Muscle layer of duodenum (tissue), 2 donors: ENCODE data around the gene MN1.

ENCODE experiments used
- H3K27ac ChIP-seq: one replicate; pipeline ENCODE4 v1.7.0; 2013; ENCODE audit warnings: mild to moderate bottlenecking, low read length
- H3K27me3 ChIP-seq: one replicate; pipeline ENCODE4 v1.7.0; 2013; ENCODE audit warnings: low read depth, mild to moderate bottlenecking, control low read depth, low read length
- H3K36me3 ChIP-seq, 2 donors: one replicate each; pipeline ENCODE4 v1.7.0; 2013; ENCODE audit warnings: low read length in 2 of 2, control low read depth in 1 of 2, mild to moderate bottlenecking in 1 of 2; ENCODE audit not compliant: insufficient read depth in 2 of 2, control insufficient read depth in 1 of 2
- H3K4me1 ChIP-seq, 2 donors: one replicate each; pipeline ENCODE4 v1.7.0; 2013; ENCODE audit warnings: low read length in 2 of 2, mild to moderate bottlenecking in 2 of 2, control low read depth in 1 of 2, moderate library complexity in 1 of 2; ENCODE audit not compliant: insufficient read depth in 2 of 2, control insufficient read depth in 1 of 2
- H3K4me3 ChIP-seq, 2 donors: one replicate each; pipeline ENCODE4 v1.7.0; 2013; ENCODE audit warnings: low read length in 2 of 2, low read depth in 1 of 2, mild to moderate bottlenecking in 1 of 2
- H3K9me3 ChIP-seq, 2 donors: one replicate each; pipeline ENCODE4 v1.7.0; 2013; ENCODE audit warnings: low read length in 2 of 2, control low read depth in 1 of 2, mild to moderate bottlenecking in 1 of 2; ENCODE audit not compliant: control insufficient read depth in 1 of 2
- donor health status: healthy.

Gene MN1

GRCh38 chr22:27726331-27726685 lies 75.2 kb downstream of the MN1 start:
- Histone ChIP-seq H3K27ac (peak overlapping the region; percentile 14), H3K36me3 (no peaks in the 10 kb centered on the region)

GRCh38 chr22:27725661-27726060 lies 75.9 kb downstream of the MN1 start:
- Histone ChIP-seq H3K27me3 (no peaks in the 10 kb centered on the region), H3K36me3 (no peaks in the 10 kb centered on the region), H3K4me3 (no peak overlapping the region), H3K27ac (no peak overlapping the region), H3K4me1 (no peaks in the 10 kb centered on the region), H3K9me3 (no peaks in the 10 kb centered on the region)

More at GRCh38 chr22:27726331-27726685, 75.2 kb downstream of the MN1 start:
- Histone ChIP-seq H3K4me1 (no peaks in the 10 kb centered on the region), H3K9me3 (no peaks in the 10 kb centered on the region), H3K4me3 (no peak overlapping the region), H3K27me3 (no peaks in the 10 kb centered on the region)

- Histone ChIP-seq H3K27ac (no peak overlapping the region), H3K9me3 (no peaks in the 10 kb centered on the region), H3K4me3 (no peak overlapping the region), H3K27me3 (no peaks in the 10 kb centered on the region), H3K4me1 (no peaks in the 10 kb centered on the region), H3K36me3 (no peaks in the 10 kb centered on the region)
These were observed 76.8 kb downstream of the MN1 start for GRCh38 chr22:27724709-27725108.

- no peaks in the 10 kb centered on the region for H3K27me3 ChIP-seq
- no peak overlapping the region for H3K4me3 ChIP-seq
- H3K9me3 ChIP-seq: no peaks in the 10 kb centered on the region
- no peak overlapping the region for H3K27ac ChIP-seq
- no peaks in the 10 kb centered on the region for H3K4me1 ChIP-seq
- no peaks in the 10 kb centered on the region for H3K36me3 ChIP-seq
These were observed 77.4 kb downstream of the MN1 start for GRCh38 chr22:27724157-27724556.

- no peak overlapping the region for H3K27ac ChIP-seq
- H3K4me3 ChIP-seq: no peak overlapping the region
- H3K36me3 ChIP-seq: no peaks in the 10 kb centered on the region
- no peaks in the 10 kb centered on the region for H3K9me3 ChIP-seq
- no peaks in the 10 kb centered on the region for H3K27me3 ChIP-seq
- H3K4me1 ChIP-seq: peaks cover 0 to 3% of the 10 kb centered on the region in 2 donors
These were observed 77.8 kb downstream of the MN1 start for GRCh38 chr22:27723708-27724107.

- Histone ChIP-seq H3K27me3 (no peaks in the 10 kb centered on the region), H3K4me1 (peaks cover 0 to 8% of the 10 kb centered on the region in 2 donors), H3K9me3 (no peaks in the 10 kb centered on the region), H3K36me3 (no peaks in the 10 kb centered on the region), H3K4me3 (no peak overlapping the region), H3K27ac (no peak overlapping the region)
These were observed 78.4 kb downstream of the MN1 start for GRCh38 chr22:27723158-27723557.

GRCh38 chr22:27720860-27721259 lies 80.7 kb downstream of the MN1 start:
- no peaks in the 10 kb centered on the region for H3K27me3 ChIP-seq
- peaks cover 0 to 12% of the 10 kb centered on the region in 2 donors for H3K4me1 ChIP-seq
- H3K36me3 ChIP-seq: no peaks in the 10 kb centered on the region
- H3K27ac ChIP-seq: no peak overlapping the region
- no peaks in the 10 kb centered on the region for H3K9me3 ChIP-seq
- H3K4me3 ChIP-seq: no peak overlapping the region

- H3K4me1 ChIP-seq: peaks cover 0 to 12% of the 10 kb centered on the region in 2 donors
- H3K27me3 ChIP-seq: no peaks in the 10 kb centered on the region
- no peak overlapping the region for H3K4me3 ChIP-seq
- no peak overlapping the region for H3K27ac ChIP-seq
- H3K9me3 ChIP-seq: no peaks in the 10 kb centered on the region
- H3K36me3 ChIP-seq: no peaks in the 10 kb centered on the region
These were observed 81.9 kb downstream of the MN1 start for GRCh38 chr22:27719535-27720227.

GRCh38 chr22:27719036-27719347 lies 82.6 kb downstream of the MN1 start:
- Histone ChIP-seq H3K4me3 (no peak overlapping the region), H3K27me3 (no peaks in the 10 kb centered on the region), H3K4me1 (peaks cover 0 to 12% of the 10 kb centered on the region in 2 donors), H3K27ac (no peak overlapping the region), H3K36me3 (no peaks in the 10 kb centered on the region), H3K9me3 (no peaks in the 10 kb centered on the region)

- Histone ChIP-seq H3K36me3 (no peaks in the 10 kb centered on the region), H3K9me3 (no peaks in the 10 kb centered on the region), H3K27ac (no peak overlapping the region), H3K27me3 (no peaks in the 10 kb centered on the region), H3K4me1 (peaks cover 0 to 12% of the 10 kb centered on the region in 2 donors), H3K4me3 (no peak overlapping the region)
These were observed 83.1 kb downstream of the MN1 start for GRCh38 chr22:27718186-27719035.

- Histone ChIP-seq H3K4me3 (no peak overlapping the region), H3K9me3 (no peaks in the 10 kb centered on the region), H3K4me1 (peaks cover 0 to 12% of the 10 kb centered on the region in 2 donors), H3K36me3 (no peaks in the 10 kb centered on the region), H3K27me3 (no peaks in the 10 kb centered on the region), H3K27ac (no peak overlapping the region)
These were observed 84.5 kb downstream of the MN1 start for GRCh38 chr22:27717094-27717493.
